ENCODE measurements around the gene RWDD3. TPM values are rescaled to one million over a fixed set of nuclear protein-coding genes. Genes with fewer than 3 reads are reported as not detected.

Gene RWDD3
- total RNA-seq, 1 experiment from 2014 or later = 10.3 TPM

DNA sequence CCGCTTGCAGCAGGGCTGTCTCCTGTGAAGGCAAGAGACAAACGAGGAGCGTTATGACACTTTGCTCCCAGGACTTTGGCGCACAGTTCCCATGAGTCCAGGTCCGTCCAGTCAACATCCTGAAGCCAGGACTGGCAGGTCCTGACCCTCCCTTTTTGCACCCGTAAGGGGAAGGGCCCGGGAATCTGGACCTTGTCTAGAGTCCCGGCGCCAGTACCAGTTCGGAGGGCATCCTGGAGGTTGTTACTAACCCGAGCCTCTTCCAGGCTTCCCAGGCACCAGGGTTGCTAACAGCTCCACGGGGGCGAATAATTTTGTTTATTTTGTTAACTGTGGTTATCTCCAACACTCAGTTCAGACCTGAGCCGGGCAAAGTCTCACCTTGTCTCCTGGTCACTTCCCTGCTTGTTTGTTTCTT lies 682 bp upstream of the RWDD3 start:
- Mint-ChIP-seq H3K27ac (ENCODE audit: low read depth, unreplicated experiment) (peak overlapping the region; percentile 69), H3K27me3 (ENCODE audit: insufficient read depth, unreplicated experiment) (no peaks in the 10 kb centered on the region)

DNA sequence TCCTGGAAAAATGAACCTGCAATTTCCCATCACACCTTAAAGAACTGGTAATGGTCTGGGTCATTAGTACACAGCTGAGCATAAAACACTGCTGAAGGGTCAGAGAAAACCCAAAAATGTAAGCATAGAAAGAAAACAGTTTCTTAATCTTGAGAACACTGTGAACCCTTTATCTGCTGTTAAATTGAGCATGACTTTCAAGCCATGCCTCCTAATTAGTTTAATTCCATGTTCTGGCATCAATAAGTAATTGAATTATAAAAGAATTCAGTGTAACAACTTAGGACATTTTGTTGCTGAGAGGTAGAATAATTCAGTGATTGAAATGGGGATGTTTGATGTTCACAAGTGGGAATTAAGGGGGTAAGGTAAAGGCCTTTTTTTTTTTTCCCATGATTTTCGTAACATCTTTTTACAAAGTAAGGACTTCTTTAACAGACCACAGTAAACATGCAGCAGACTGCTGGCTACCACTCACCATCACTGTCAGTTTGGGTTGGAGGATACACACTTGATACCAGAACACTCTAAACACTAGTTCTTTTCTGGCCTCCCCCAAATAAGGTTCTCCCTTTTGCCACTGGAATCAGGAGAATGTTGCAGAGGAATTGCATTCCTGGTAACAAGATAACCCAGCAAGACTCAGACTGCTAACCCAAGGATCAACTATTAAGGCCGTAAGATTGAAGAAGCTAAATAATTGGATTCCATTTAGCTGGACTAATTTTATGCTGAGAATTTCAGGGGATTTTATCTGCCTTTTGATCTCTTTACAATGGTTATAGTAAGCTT lies 3.0 kb downstream of the RWDD3 start:
- no TSS peak for BruUV-seq (replicated peaks)
- H3K4me3 Mint-ChIP-seq (ENCODE audit: unreplicated experiment) = no peak overlapping the region
- POLR2A ChIA-PET = no interaction called here
- no peak for TF ChIP-seq CTCF (IDR thresholded peaks at IDR 0.05; ENCODE audit: unreplicated experiment)
- H3K36me3 Mint-ChIP-seq (ENCODE audit: insufficient read depth, unreplicated experiment) = peaks cover 24% of the 10 kb centered on the region
- no peak for DNase-seq (ENCODE audit: unreplicated experiment)
- intact Hi-C loops (cut with micrococcal nuclease) = loop anchor here (10.0 kb wide), 1 partner anchor 302 kb away; no protein-coding TSS in a partner anchor
- H3K27me3 Mint-ChIP-seq (ENCODE audit: insufficient read depth, unreplicated experiment) = no peaks in the 10 kb centered on the region
- peaks cover 1% of the 10 kb centered on the region for H3K9me3 Mint-ChIP-seq (ENCODE audit: unreplicated experiment)
- CTCF ChIA-PET = interaction anchor here (1.9 kb wide), 1 partner anchor 153 kb away, joined by 7 read pairs; no protein-coding TSS in a partner anchor
- H3K27ac Mint-ChIP-seq (ENCODE audit: low read depth, unreplicated experiment) = no peak overlapping the region
- H3K4me1 Mint-ChIP-seq (ENCODE audit: insufficient read depth, unreplicated experiment) = peaks cover 22% of the 10 kb centered on the region

More for the DNA sequence above, 682 bp upstream of the RWDD3 start:
- TF ChIP-seq CTCF (IDR thresholded peaks at IDR 0.05; ENCODE audit: unreplicated experiment) = no peak
- no peak for DNase-seq (ENCODE audit: unreplicated experiment)
- ChIA-PET CTCF (interaction anchor here (0.7 to 3.5 kb wide), 27 partner anchors 10 to 1131 kb away, joined by 3 to 34 read pairs (median 5); partner anchors contain the start of genes ALG14 and TLCD4), POLR2A (interaction anchor here (0.6 to 2.8 kb wide), 19 partner anchors 10 to 418 kb away, joined by 3 to 32 read pairs (median 5); partner anchors contain the start of genes ALG14 and TLCD4)
- BruUV-seq (replicated peaks) = TSS peak; percentile 28
- intact Hi-C loops (cut with micrococcal nuclease) = loop anchor here (10.0 kb wide), 1 partner anchor 299 kb away; no protein-coding TSS in a partner anchor
- Mint-ChIP-seq H3K4me1 (ENCODE audit: insufficient read depth, unreplicated experiment) (peaks cover 12% of the 10 kb centered on the region), H3K36me3 (ENCODE audit: insufficient read depth, unreplicated experiment) (peaks cover 6% of the 10 kb centered on the region), H3K9me3 (ENCODE audit: unreplicated experiment) (no peaks in the 10 kb centered on the region), H3K4me3 (ENCODE audit: unreplicated experiment) (peak overlapping the region; percentile 91)

- POLR2A ChIA-PET = interaction anchor here (0.6 kb wide), 1 partner anchor 887 kb away, joined by 4 read pairs; no protein-coding TSS in a partner anchor
- Mint-ChIP-seq H3K4me3 (ENCODE audit: unreplicated experiment) (no peak overlapping the region), H3K27me3 (ENCODE audit: insufficient read depth, unreplicated experiment) (no peaks in the 10 kb centered on the region), H3K36me3 (ENCODE audit: insufficient read depth, unreplicated experiment) (peaks cover 24% of the 10 kb centered on the region), H3K9me3 (ENCODE audit: unreplicated experiment) (peaks cover 5% of the 10 kb centered on the region), H3K4me1 (ENCODE audit: insufficient read depth, unreplicated experiment) (peaks cover 22% of the 10 kb centered on the region), H3K27ac (ENCODE audit: low read depth, unreplicated experiment) (peak overlapping the region; percentile 18)
- CTCF ChIA-PET = interaction anchor here (0.6 to 1.9 kb wide), 3 partner anchors 123 to 1228 kb away, joined by 3 to 7 read pairs (median 4); no protein-coding TSS in a partner anchor
- TF ChIP-seq CTCF (IDR thresholded peaks at IDR 0.05; ENCODE audit: unreplicated experiment) = no peak
- DNase-seq (ENCODE audit: unreplicated experiment) = no peak
- intact Hi-C loops (cut with micrococcal nuclease) = loop anchor here (10.0 kb wide), 1 partner anchor 303 kb away; no protein-coding TSS in a partner anchor
- BruUV-seq (replicated peaks) = no TSS peak
Measured at GRCh38 chr1:95237981-95238703, 4.1 kb downstream of the RWDD3 start.

- DNase-seq (ENCODE audit: unreplicated experiment) = no peak
- ChIA-PET POLR2A (interaction anchor here (1.0 kb wide), 1 partner anchor 11 kb away, joined by 4 read pairs; the partner anchor contains the start of gene RWDD3), CTCF (interaction anchor here (0.7 to 1.1 kb wide), 2 partner anchors 12 to 414 kb away, joined by 3 to 4 read pairs; no protein-coding TSS in a partner anchor)
- Mint-ChIP-seq H3K4me3 (ENCODE audit: unreplicated experiment) (no peak overlapping the region), H3K9me3 (ENCODE audit: unreplicated experiment) (peaks cover 5% of the 10 kb centered on the region), H3K27me3 (ENCODE audit: insufficient read depth, unreplicated experiment) (no peaks in the 10 kb centered on the region), H3K36me3 (ENCODE audit: insufficient read depth, unreplicated experiment) (peaks cover 48% of the 10 kb centered on the region), H3K4me1 (ENCODE audit: insufficient read depth, unreplicated experiment) (no peaks in the 10 kb centered on the region), H3K27ac (ENCODE audit: low read depth, unreplicated experiment) (no peak overlapping the region)
- BruUV-seq (replicated peaks) = no TSS peak
- intact Hi-C loops (cut with micrococcal nuclease) = no loop called here
- no peak for TF ChIP-seq CTCF (IDR thresholded peaks at IDR 0.05; ENCODE audit: unreplicated experiment)
Measured at GRCh38 chr1:95245029-95245428, 11.0 kb downstream of the RWDD3 start.
